HG03342 (cell line): ENCODE measurements around the gene FNDC3B.
"Not testable (repeated sequence)": the region's sequence is repeated elsewhere in the genome, so short reads cannot be mapped to it uniquely, and the experiment has no call there.

Experiments used
- ATAC-seq: cut with Tn5 transposase; IDR thresholded peaks from one replicate; pipeline ENCODE4 v1.9.1; 2021; ENCODE audit warnings: mild to moderate bottlenecking, moderate library complexity; ENCODE audit not compliant: unreplicated experiment

FNDC3B gene

GRCh38 chr3:172090035-172090434 is 50.7 kb downstream of the FNDC3B start:
- ATAC-seq: no peak

- ATAC-seq: no peak
Measured at GRCh38 chr3:172092658-172093057, 53.3 kb downstream of the FNDC3B start.

- not testable (repeated sequence) for ATAC-seq
Measured at GRCh38 chr3:172093581-172094443, 54.4 kb downstream of the FNDC3B start.

GRCh38 chr3:172094621-172095557 is 55.5 kb downstream of the FNDC3B start:
- peak; percentile 91 for ATAC-seq

GRCh38 chr3:172096881-172097420 is 57.6 kb downstream of the FNDC3B start:
- no peak for ATAC-seq

GRCh38 chr3:172097585-172097984 is 58.2 kb downstream of the FNDC3B start:
- ATAC-seq: no peak

- no peak for ATAC-seq
Measured at GRCh38 chr3:172098698-172099494, 59.5 kb downstream of the FNDC3B start.

GRCh38 chr3:172099495-172099808 is 60.1 kb downstream of the FNDC3B start:
- no peak for ATAC-seq

- peak; percentile 50 for ATAC-seq
Measured at GRCh38 chr3:172100482-172100881, 61.1 kb downstream of the FNDC3B start.

- peak; percentile 60 for ATAC-seq
Measured at GRCh38 chr3:172101107-172101506, 61.7 kb downstream of the FNDC3B start.

- ATAC-seq: no peak
Measured at GRCh38 chr3:172102123-172102882, 62.9 kb downstream of the FNDC3B start.

- ATAC-seq: no peak
Measured at GRCh38 chr3:172102883-172103310, 63.5 kb downstream of the FNDC3B start.

- ATAC-seq: no peak
Measured at GRCh38 chr3:172103724-172104123, 64.3 kb downstream of the FNDC3B start.

GRCh38 chr3:172104471-172105072 is 65.2 kb downstream of the FNDC3B start:
- ATAC-seq: no peak

GRCh38 chr3:172106037-172106954 is 66.9 kb downstream of the FNDC3B start:
- ATAC-seq: no peak

- peak; percentile 45 for ATAC-seq
Measured at GRCh38 chr3:172106989-172107388, 67.6 kb downstream of the FNDC3B start.

- peak; percentile 89 for ATAC-seq
Measured at GRCh38 chr3:172107403-172107802, 68.0 kb downstream of the FNDC3B start.

GRCh38 chr3:172110127-172110779 is 70.9 kb downstream of the FNDC3B start:
- ATAC-seq: no peak
